Stimulated activated CD8-positive, alpha-beta memory T cell treated with anti-CD3 and anti-CD28 coated beads, Interleukin-12 subunit alpha, Interleukin-12 subunit beta, amount 100 ng/mL, for 4 hours (primary cell): ENCODE data around the gene BLOC1S5.
"Not testable (repeated sequence)": the region's sequence is repeated elsewhere in the genome, so short reads cannot be mapped to it uniquely, and the experiment has no call there.

Experiments
- DNase-seq: peaks from one replicate; pipeline ENCODE4 v3.0.0-alpha.2; 2020; ENCODE audit warnings: low read depth

BLOC1S5 gene

GRCh38 chr6:7992002-7992815, 72.0 kb downstream of the BLOC1S5 start:
- DNase-seq = no peak

- DNase-seq = no peak
These were observed 72.7 kb downstream of the BLOC1S5 start for GRCh38 chr6:7991536-7991935.

GRCh38 chr6:7986219-7986618, 78.0 kb downstream of the BLOC1S5 start:
- DNase-seq = no peak

GRCh38 chr6:7983967-7984366, 80.2 kb downstream of the BLOC1S5 start:
- DNase-seq = not testable (repeated sequence)

- DNase-seq = no peak
These were observed 84.4 kb downstream of the BLOC1S5 start for GRCh38 chr6:7979831-7980230.

- no peak for DNase-seq
These were observed 85.5 kb downstream of the BLOC1S5 start for GRCh38 chr6:7978736-7979135.

GRCh38 chr6:7976485-7977056, 87.6 kb downstream of the BLOC1S5 start:
- no peak for DNase-seq

- DNase-seq = no peak
These were observed 88.4 kb downstream of the BLOC1S5 start for GRCh38 chr6:7975764-7976146.

GRCh38 chr6:7974938-7975763, 89.0 kb downstream of the BLOC1S5 start:
- no peak for DNase-seq

- no peak for DNase-seq
These were observed 89.6 kb downstream of the BLOC1S5 start for GRCh38 chr6:7974565-7974937.

- no peak for DNase-seq
These were observed 90.6 kb downstream of the BLOC1S5 start for GRCh38 chr6:7973584-7973983.

- DNase-seq = no peak
These were observed 92.7 kb downstream of the BLOC1S5 start for GRCh38 chr6:7971499-7971898.

GRCh38 chr6:7970616-7971015, 93.6 kb downstream of the BLOC1S5 start:
- no peak for DNase-seq
